GM21528 (cell line): Measurements from ENCODE around the gene CLASP1.
"Not testable (repeated sequence)": the region's sequence is repeated elsewhere in the genome, so short reads cannot be mapped to it uniquely, and the experiment has no call there.

ENCODE experiments used
- ATAC-seq: cut with Tn5 transposase; IDR thresholded peaks from one replicate; pipeline ENCODE4 v1.9.1; 2021; ENCODE audit warnings: mild to moderate bottlenecking, moderate library complexity; ENCODE audit not compliant: unreplicated experiment, low FRiP score

The CLASP1 gene

GRCh38 chr2:121663434-121663833 lies 14.2 kb upstream of the CLASP1 start:
- ATAC-seq, result no peak

GRCh38 chr2:121662656-121663055 lies 13.4 kb upstream of the CLASP1 start:
- no peak for ATAC-seq

DNA sequence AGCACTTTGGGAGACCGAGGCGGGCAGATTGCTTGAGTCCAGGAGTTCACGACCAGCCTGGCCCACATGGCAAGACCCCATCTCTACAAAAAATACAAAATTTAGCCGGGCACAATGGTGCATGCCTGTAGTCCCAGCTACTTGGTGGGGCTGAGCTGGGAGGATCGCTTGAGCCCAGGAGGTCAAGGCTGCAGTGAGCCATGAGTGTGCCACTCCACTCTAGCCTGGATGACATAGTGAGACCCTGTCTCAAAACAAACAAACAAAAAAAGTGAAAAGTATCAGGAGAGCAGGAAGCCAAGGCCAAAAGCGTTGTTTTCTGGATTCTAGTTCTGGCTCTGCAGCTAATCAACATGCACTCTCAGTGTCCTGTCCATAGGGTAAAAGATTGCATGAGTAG lies 10.7 kb upstream of the CLASP1 start:
- no peak for ATAC-seq

DNA sequence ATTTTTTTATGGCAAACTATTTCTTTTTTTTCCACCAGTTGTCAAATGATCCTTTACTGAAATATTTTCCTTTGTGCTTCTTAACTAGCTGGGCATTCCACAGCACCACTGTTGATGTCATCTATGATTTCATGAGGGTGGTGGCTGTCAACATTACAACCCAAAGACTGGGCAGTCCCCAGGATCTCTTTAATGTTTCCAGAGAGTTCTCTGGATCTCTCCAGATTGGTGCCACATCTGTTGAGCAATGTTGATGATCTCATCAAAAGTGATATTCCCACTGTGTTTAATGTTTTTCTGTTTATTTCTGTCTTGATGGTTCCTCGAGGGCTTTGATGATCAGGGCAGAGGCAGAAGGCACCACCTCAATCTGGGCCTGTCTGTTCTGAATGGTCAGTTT lies 9.1 kb upstream of the CLASP1 start:
- not testable (repeated sequence) for ATAC-seq

GRCh38 chr2:121653035-121653434 lies 3.8 kb upstream of the CLASP1 start:
- ATAC-seq, result no peak

GRCh38 chr2:121650315-121650930 lies 1.2 kb upstream of the CLASP1 start:
- no peak for ATAC-seq

DNA sequence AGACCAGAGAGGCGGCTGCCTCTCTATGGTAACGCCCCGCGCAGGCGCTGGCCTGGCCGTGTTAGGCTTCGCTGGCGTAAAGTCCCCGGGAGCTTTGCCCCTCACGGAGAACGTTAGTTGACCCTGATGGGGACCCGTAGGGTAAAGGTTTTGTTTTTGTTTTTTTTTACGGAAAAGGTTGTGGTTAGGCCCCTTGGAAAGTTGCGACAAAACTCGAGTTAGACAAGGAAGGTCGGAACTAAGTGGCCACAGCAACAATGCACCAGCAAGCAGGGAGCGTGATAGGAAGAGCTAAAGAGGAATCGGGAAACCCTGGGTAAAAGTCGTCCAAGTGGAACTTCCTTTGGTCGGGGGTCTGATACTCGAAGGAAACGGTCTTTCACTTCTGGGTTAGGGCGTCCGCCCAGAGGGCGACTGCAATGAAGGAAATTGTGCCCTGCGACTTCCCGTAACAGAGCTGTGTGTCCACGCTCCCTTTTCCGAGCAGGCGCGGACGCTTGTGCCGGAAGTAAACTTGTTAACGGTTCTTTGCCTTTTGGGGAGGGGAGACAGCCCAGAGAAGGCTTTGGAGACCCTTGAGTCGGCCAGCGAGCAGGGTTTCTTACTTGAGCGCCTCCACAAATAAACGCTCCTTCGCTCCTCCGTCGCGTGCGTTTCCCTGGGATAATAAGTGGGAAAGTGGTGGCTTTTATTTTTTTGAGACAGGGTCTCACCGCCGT lies 493 bp upstream of the CLASP1 start:
- peak; percentile 88 for ATAC-seq

GRCh38 chr2:121648206-121649148 lies 785 bp downstream of the CLASP1 start:
- ATAC-seq, result peak; percentile 29

DNA sequence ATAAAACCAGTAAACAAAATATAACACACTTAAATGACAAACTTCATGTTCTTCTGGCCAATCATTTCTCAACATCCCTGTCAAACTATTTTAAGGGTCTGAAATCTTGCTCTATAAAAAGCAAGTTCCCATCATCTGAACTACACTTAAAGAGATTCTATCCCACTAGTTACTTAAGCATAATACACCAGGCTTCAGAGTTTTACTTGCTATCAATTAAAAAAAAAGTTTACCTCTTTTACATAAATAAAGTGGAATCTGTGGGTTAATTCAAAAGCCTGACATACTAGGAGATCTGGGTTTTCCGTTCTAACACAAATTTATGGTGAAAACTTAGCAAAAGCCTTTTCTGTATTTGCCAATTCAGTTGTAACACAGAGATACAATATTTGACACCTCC lies 1.9 kb downstream of the CLASP1 start:
- no peak for ATAC-seq

- no peak for ATAC-seq
Observed at GRCh38 chr2:121644715-121645114, 4.5 kb downstream of the CLASP1 start.

DNA sequence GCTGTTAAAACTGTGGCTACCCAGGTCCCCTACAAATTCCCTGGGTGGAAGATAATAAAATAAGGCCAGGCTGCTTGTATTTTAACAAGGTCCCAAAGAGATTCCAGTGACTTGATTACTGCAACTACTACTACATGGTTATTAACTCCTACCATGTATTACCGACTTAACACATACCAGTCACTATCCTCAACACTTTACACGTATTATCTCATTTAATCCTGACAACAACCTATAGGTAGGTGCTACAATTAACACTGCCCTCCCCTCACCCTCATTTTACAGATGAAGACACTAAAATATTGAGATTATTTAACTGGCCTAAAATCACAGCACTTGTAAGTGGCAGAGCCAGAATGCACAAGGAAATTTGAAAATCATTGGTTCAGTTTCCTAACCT lies 5.4 kb downstream of the CLASP1 start:
- no peak for ATAC-seq

DNA sequence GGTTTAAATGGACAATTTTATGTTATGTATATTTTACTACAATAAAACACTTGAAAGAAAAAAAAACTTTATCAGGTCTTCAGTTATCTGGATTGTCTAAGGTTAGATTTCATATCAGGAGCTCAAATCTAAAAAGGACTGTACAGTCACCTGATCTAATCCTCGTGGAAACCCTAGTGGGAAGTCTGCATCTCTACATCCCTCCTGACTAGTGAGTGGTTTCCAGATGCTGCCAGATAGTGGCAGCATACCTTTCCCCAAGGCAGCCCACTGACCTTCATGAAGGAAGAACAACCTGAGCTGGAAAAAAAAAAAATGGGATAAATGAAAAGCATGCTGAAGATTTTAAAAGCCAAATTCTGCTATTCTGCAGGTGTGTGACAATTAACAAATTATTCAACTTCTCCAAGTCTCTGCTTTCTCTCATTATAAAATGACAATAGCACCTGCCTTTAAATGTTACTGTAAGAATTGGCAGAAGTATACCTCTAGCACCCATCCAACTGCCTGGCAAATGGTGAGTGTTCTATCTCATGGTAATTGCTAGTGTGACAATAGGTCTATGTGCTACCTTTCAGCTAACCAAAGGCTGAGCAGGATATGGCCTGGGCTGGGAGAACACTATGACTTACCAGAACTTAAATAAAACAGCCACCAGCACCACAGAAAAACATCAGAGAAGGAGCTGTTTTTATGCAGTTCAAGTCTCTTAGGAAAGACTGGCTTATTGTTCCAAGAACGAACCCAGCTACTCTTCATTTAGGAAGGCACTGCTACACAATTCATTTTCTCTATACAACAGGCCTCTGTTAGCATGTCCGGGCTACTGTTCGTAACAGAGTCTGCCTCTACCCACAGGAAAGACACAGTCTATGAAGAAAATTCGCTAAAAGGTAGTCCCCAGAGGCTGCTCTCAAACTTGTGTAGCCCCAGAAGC lies 8.6 kb downstream of the CLASP1 start:
- ATAC-seq, result no peak

GRCh38 chr2:121639846-121640245 lies 9.4 kb downstream of the CLASP1 start:
- not testable (repeated sequence) for ATAC-seq

DNA sequence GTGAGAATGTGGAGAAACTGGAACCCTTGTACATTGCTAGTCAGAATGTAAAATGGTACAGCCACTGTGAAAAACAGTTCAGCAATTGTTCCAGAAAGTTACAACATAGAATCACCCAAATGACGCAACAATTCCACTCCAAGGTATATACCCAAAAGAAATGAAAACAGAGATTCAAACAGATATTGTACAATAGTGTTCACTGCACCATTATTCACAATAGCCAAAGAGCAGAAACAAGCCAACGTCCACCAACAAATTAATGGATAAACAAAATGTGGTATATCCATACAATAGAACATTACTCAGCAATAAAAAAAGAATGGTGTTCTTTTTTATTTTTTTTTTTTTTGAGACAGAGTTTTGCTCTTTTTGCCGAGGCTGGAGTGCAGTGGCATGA lies 10.9 kb downstream of the CLASP1 start:
- no peak for ATAC-seq

DNA sequence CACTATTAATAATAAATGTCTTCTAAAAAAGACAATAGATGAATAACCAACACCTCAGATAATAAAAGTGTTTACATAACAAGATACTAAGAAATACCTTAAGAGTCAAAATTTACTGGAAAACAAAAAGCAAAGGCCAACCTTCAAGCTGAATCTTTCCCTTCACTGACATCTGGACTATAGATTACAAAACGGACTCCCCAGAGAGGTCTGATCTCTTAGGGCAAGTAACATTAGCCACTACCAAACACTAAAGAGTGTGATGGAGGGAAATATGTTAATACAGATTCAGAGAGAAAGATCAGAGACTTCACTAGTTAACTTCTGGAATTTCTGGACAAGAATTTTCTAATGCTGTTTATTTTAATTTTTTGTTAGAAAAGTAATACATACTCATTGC lies 13.9 kb downstream of the CLASP1 start:
- no peak for ATAC-seq

DNA sequence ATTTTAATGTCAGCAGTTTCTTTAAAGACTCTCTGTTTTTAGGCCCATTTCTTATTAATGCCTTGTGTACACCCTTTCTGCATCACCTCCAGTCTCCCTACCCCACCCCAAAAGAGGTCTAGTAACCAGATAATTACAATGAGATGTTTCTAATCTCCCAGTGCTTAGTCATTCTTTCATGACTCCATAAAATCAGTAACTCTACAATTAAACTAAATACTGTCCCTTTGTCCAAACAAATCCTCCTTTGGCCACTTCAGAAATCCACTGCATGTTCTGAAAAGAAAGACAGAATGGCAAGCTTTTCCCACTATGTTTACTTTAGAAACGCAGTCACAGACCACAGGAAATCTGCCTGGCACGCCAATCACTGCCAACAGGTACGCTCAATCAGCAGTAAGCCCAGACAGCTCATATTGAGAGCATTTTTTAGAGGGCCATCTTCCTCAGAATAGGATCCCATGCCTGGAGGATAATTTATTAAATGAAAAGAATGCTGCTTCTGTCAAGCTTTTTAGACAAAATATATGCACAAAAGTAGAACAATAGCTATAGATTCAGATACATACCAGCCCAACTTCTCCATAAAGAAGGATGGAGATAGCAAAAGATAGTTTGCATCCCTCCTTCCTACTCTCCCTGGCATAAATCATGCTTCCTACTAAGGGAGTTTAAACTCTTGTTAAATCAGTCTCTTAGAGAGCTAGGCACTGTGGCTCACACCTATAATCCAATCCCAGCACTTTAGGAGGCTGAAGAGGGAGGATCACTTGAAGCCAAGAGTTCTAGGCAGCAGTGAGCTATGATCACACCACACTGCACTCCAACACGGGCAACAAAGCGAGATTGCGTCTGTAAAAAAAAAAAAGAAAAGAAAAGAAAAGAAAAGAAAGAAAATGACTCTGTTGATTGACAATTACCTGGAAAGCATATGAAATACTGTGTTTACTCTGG lies 14.6 kb downstream of the CLASP1 start:
- ATAC-seq, result no peak

- ATAC-seq, result no peak
Observed at GRCh38 chr2:121633463-121633862, 15.8 kb downstream of the CLASP1 start.

- no peak for ATAC-seq
Observed at GRCh38 chr2:121627525-121628050, 21.7 kb downstream of the CLASP1 start.
